CD4-positive, alpha-beta T cell (primary cell): ENCODE results near the gene KIAA1217. TPM values are rescaled to one million over a fixed set of nuclear protein-coding genes. Genes with fewer than 3 reads are reported as not detected.

Experiments
- ATAC-seq: fragments of 200-7000 bp; cut with Tn5 transposase; one replicate; pipeline ENCODE4 v1.10.0; 2022; ENCODE audit warnings: mild to moderate bottlenecking; ENCODE audit not compliant: poor library complexity
- CTCF ChIA-PET: fragments of 350-600 bp; sonication (Branson Sonifier 250); formaldehyde crosslinking; loops from one replicate; lab custom pipeline; 2021; ENCODE audit warnings: antibody characterized with exemption, inconsistent platforms; lab: Charles Lee
- POLR2A ChIA-PET: fragments of 350-600 bp; sonication (Branson Sonifier 250); formaldehyde crosslinking; loops from one replicate; lab custom pipeline; 2021; ENCODE audit warnings: antibody characterized with exemption, inconsistent platforms; lab: Charles Lee
- DNase-seq, 14 experiments: peaks; one replicate each; pipeline ENCODE4 v3.0.0-alpha.2; 2013 to 2020; ENCODE audit warnings: mixed read lengths in 2 of 14
- H3K27ac ChIP-seq, 2 donors: one replicate each; pipeline versions ENCODE4 v1.5.1 to v1.7.0; 2013; ENCODE audit warnings: low read length in 2 of 2, low read depth in 1 of 2, mild to moderate bottlenecking in 1 of 2
- H3K27me3 ChIP-seq, 2 experiments: 1 replicate in 1 of 2; 2 replicates in 1 of 2; pipeline versions ENCODE4 v1.6.1 to v1.7.0; 2013; ENCODE audit warnings: low read length in 2 of 2, control low read depth in 1 of 2, mild to moderate bottlenecking in 1 of 2, moderate library complexity in 1 of 2; ENCODE audit not compliant: insufficient read depth in 2 of 2, control insufficient read depth in 1 of 2
- H3K36me3 ChIP-seq: one replicate; pipeline ENCODE4 v1.6.1; 2013; ENCODE audit warnings: low read length, control low read depth; ENCODE audit not compliant: insufficient read depth
- H3K4me1 ChIP-seq: one replicate; pipeline ENCODE4 v1.6.1; 2013; ENCODE audit warnings: low read length, control low read depth; ENCODE audit not compliant: insufficient read depth
- H3K4me3 ChIP-seq: one replicate; pipeline ENCODE4 v1.5.1; 2013; ENCODE audit warnings: mild to moderate bottlenecking, low read length, moderate library complexity
- H3K9me3 ChIP-seq, 2 experiments: 1 replicate in 1 of 2; 2 replicates in 1 of 2; pipeline versions ENCODE4 v1.6.1 to v1.7.0; 2013; ENCODE audit warnings: low read length in 2 of 2, mild to moderate bottlenecking in 2 of 2, control low read depth in 1 of 2, moderate library complexity in 1 of 2; ENCODE audit not compliant: control insufficient read depth in 1 of 2, insufficient read depth in 1 of 2
- H3K27ac Mint-ChIP-seq: one replicate; pipeline ENCODE4 v1.8.0; 2020; ENCODE audit warnings: mixed read lengths
- H3K27me3 Mint-ChIP-seq: one replicate; pipeline ENCODE4 v1.8.0; 2021; ENCODE audit warnings: mixed read lengths
- H3K36me3 Mint-ChIP-seq: one replicate; pipeline ENCODE4 v1.8.0; 2021; ENCODE audit warnings: low read depth, mixed read lengths
- H3K4me1 Mint-ChIP-seq: one replicate; pipeline ENCODE4 v1.8.0; 2021; ENCODE audit warnings: low read depth, mixed read lengths
- H3K4me3 Mint-ChIP-seq: one replicate; pipeline ENCODE4 v1.8.0; 2020; ENCODE audit warnings: mild to moderate bottlenecking, mixed read lengths
- H3K9me3 Mint-ChIP-seq: one replicate; pipeline ENCODE4 v1.8.0; 2020; ENCODE audit warnings: mixed read lengths
- intact Hi-C, 2 experiments: fragments of 100-400 bp; cut with DNase I in 1 of 2; cut with micrococcal nuclease in 1 of 2; formaldehyde crosslinking; loops; one replicate each; pipeline versions ENCODE4 v1.15.1 to v1.9.0; 2023 to 2025; cut with DNase I, micrococcal nuclease
- total RNA-seq, 174 experiments: library from RNA in 2 of 174; stranded (reverse) in 2 of 174; gene quantifications; one replicate each; pipeline ENCODE4 v1.2.3 and lab custom pipeline; 2021 to 2026
- TF ChIP-seq, protein P1 (sequence below): fragments of 200-600 bp; IDR thresholded peaks from one replicate; pipeline ENCODE4 v1.8.0; 2022; ENCODE audit warnings: antibody characterized with exemption, mild to moderate bottlenecking

Gene KIAA1217
- total RNA-seq, 2 experiments from 2014 or later: not detected

DNA sequence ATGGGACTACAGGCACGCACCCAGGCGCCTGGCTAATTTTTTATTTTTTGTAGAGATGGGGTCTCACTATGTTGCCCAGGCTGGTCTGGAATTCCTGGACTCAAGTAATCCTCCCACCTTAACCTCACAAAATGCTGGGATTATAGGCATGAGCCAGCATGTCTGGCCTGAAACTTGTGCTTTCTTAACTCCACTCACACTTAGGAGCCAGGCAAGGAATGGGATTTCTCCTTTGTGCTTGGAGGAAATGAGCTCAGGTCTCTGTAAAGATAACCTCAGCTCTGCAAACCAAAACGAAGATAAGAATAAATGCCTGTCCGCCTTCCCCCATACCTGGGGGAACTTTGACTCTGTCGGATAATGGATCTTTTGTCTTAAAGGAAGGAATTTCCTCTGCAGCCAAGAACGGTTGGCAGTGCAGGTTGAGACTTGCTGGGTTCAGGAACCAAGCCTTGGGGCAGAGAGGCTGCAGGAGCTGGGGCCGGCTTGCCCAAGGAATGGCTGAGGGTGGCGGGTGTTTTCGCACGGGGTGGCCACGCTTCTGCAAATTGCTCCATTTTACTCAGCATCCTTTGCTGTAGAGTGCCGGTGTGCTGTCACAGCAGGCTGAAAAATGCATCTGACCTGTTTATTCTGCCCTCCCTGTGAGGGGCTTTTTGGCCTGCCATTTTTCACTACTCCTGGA, 174.2 kb downstream of the KIAA1217 start:
- intact Hi-C loops: no loop called here
- H3K27ac ChIP-seq: no peak overlapping the region
- TF ChIP-seq, protein P1, sequence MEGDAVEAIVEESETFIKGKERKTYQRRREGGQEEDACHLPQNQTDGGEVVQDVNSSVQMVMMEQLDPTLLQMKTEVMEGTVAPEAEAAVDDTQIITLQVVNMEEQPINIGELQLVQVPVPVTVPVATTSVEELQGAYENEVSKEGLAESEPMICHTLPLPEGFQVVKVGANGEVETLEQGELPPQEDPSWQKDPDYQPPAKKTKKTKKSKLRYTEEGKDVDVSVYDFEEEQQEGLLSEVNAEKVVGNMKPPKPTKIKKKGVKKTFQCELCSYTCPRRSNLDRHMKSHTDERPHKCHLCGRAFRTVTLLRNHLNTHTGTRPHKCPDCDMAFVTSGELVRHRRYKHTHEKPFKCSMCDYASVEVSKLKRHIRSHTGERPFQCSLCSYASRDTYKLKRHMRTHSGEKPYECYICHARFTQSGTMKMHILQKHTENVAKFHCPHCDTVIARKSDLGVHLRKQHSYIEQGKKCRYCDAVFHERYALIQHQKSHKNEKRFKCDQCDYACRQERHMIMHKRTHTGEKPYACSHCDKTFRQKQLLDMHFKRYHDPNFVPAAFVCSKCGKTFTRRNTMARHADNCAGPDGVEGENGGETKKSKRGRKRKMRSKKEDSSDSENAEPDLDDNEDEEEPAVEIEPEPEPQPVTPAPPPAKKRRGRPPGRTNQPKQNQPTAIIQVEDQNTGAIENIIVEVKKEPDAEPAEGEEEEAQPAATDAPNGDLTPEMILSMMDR: no peak
- H3K27me3 Mint-ChIP-seq: peaks cover 30% of the 10 kb centered on the region
- POLR2A ChIA-PET: no interaction called here
- H3K9me3 ChIP-seq: peaks cover 0 to 8% of the 10 kb centered on the region in 2 experiments
- no peaks in the 10 kb centered on the region for H3K36me3 Mint-ChIP-seq
- CTCF ChIA-PET: no interaction called here
- H3K36me3 ChIP-seq: no peaks in the 10 kb centered on the region
- H3K9me3 Mint-ChIP-seq: no peaks in the 10 kb centered on the region
- H3K27ac Mint-ChIP-seq: no peak overlapping the region
- no peak for DNase-seq
- no peaks in the 10 kb centered on the region for H3K4me1 ChIP-seq
- no peak for ATAC-seq
- H3K4me1 Mint-ChIP-seq: no peaks in the 10 kb centered on the region
- H3K4me3 Mint-ChIP-seq: no peak overlapping the region
- no peak overlapping the region for H3K4me3 ChIP-seq
- no peaks in the 10 kb centered on the region for H3K27me3 ChIP-seq

DNA sequence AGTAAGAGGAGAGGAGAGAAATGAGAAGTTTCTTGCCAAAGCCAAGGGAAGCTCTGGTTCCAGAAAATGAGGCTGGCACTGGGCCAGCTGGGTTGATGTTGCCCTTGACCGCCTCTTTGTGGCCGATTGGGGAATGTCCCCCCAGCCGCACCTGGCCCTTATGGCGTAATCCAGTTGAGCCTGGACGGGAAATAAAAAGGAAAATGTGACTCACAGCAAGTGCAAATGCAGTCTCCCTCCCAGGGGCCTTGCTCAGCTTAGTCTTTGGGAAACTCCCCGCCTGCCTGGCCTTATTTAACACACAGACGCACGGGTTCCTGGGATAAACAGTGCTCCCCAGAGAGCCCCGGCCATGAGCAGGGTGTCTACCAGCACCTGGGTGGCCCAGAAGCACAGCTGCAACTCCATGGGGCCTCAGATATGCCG, 174.8 kb downstream of the KIAA1217 start:
- Histone ChIP-seq H3K27me3 (no peaks in the 10 kb centered on the region), H3K4me1 (no peaks in the 10 kb centered on the region), H3K27ac (no peak overlapping the region), H3K9me3 (peaks cover 0 to 8% of the 10 kb centered on the region in 2 experiments), H3K36me3 (no peaks in the 10 kb centered on the region), H3K4me3 (no peak overlapping the region)
- ATAC-seq (no peak), DNase-seq (peak in 2 of 14 experiments; percentile 10 to 26)
- no peak overlapping the region for H3K27ac Mint-ChIP-seq
- no peaks in the 10 kb centered on the region for H3K4me1 Mint-ChIP-seq
- POLR2A ChIA-PET: no interaction called here
- H3K9me3 Mint-ChIP-seq: no peaks in the 10 kb centered on the region
- H3K27me3 Mint-ChIP-seq: peaks cover 30% of the 10 kb centered on the region
- CTCF ChIA-PET: no interaction called here
- TF ChIP-seq, protein P1: no peak
- no peak overlapping the region for H3K4me3 Mint-ChIP-seq
- no peaks in the 10 kb centered on the region for H3K36me3 Mint-ChIP-seq
- intact Hi-C loops: no loop called here

DNA sequence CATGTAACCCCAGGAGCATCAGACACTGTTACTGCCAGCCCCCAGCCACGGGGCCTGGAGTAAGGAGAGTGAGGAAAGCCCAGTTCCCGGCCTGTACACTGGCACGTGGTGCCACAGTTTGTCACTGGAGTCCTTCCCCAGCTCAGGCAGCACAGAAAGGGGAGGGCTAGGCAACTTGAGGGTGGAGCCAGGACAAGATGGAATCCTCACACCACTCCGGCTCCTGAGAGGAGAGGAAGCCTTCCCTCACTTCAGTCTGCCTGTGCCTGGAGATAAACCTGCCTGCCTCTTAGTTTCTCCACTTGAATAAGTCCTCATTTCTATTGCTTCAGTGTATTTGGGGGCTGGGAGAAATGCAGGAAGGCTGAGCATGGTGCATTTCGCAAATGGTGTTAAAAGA, 176.0 kb downstream of the KIAA1217 start:
- Histone ChIP-seq H3K27me3 (no peaks in the 10 kb centered on the region), H3K4me1 (no peaks in the 10 kb centered on the region), H3K36me3 (no peaks in the 10 kb centered on the region), H3K4me3 (no peak overlapping the region), H3K9me3 (peaks cover 0 to 8% of the 10 kb centered on the region in 2 experiments), H3K27ac (no peak overlapping the region)
- CTCF ChIA-PET: no interaction called here
- Mint-ChIP-seq H3K27me3 (peaks cover 30% of the 10 kb centered on the region), H3K4me1 (no peaks in the 10 kb centered on the region), H3K9me3 (no peaks in the 10 kb centered on the region), H3K27ac (no peak overlapping the region), H3K36me3 (no peaks in the 10 kb centered on the region), H3K4me3 (no peak overlapping the region)
- no peak for ATAC-seq
- TF ChIP-seq, protein P1: no peak
- no peak for DNase-seq
- POLR2A ChIA-PET: no interaction called here
- intact Hi-C loops: no loop called here
